Progenitor cell of endocrine pancreas (in vitro differentiated cells): ENCODE measurements around the gene IKZF1. TPM values are rescaled to one million over a fixed set of nuclear protein-coding genes. Genes with fewer than 3 reads are reported as not detected.

Source experiments
- DNase-seq: peaks from one replicate; pipeline ENCODE4 v3.0.0; 2021; ENCODE audit warnings: low spot score; ENCODE audit not compliant: unreplicated experiment
- H3K27ac Mint-ChIP-seq: 2 replicates; pipeline ENCODE4 v1.8.0; 2021; ENCODE audit warnings: mild to moderate bottlenecking, moderate library complexity, mixed read lengths
- H3K27me3 Mint-ChIP-seq: 2 replicates; pipeline ENCODE4 v1.8.0; 2021; ENCODE audit warnings: mixed read lengths
- H3K36me3 Mint-ChIP-seq: 2 replicates; pipeline ENCODE4 v1.8.0; 2022; ENCODE audit warnings: mixed read lengths; ENCODE audit not compliant: insufficient read depth
- H3K4me1 Mint-ChIP-seq: 2 replicates; pipeline ENCODE4 v1.8.0; 2021; ENCODE audit warnings: low read depth, mixed read lengths
- H3K4me3 Mint-ChIP-seq: 2 replicates; pipeline ENCODE4 v1.8.0; 2021; ENCODE audit warnings: low read depth, mild to moderate bottlenecking, moderate library complexity, mixed read lengths
- H3K9me3 Mint-ChIP-seq: 2 replicates; pipeline ENCODE4 v1.8.0; 2021; ENCODE audit warnings: low read depth, mixed read lengths
- total RNA-seq: library from RNA; stranded (reverse); gene quantifications from 2 replicates; pipeline ENCODE4 v1.2.1, GENCODE V29; 2021
- TF ChIP-seq, protein P1 (sequence below): fragments of 200-600 bp; sonication (generic); IDR thresholded peaks from one replicate; pipeline ENCODE4 v1.5.0; 2021; ENCODE audit warnings: antibody characterized with exemption, mild to moderate bottlenecking; ENCODE audit not compliant: unreplicated experiment

IKZF1 gene
- total RNA-seq, 1 donor from 2014 or later = 0.36 TPM

GRCh38 chr7:50357426-50357825 lies 52.9 kb downstream of the IKZF1 start:
- no peak overlapping the region for H3K4me3 Mint-ChIP-seq
- no peak for DNase-seq
- H3K36me3 Mint-ChIP-seq = no peaks in the 10 kb centered on the region

GRCh38 chr7:50358041-50358705 lies 53.7 kb downstream of the IKZF1 start:
- Mint-ChIP-seq H3K9me3 (no peaks in the 10 kb centered on the region), H3K27ac (no peak overlapping the region), H3K27me3 (peaks cover 30% of the 10 kb centered on the region), H3K4me3 (no peak overlapping the region), H3K4me1 (no peaks in the 10 kb centered on the region), H3K36me3 (no peaks in the 10 kb centered on the region)
- no peak for DNase-seq
- TF ChIP-seq, protein P1, sequence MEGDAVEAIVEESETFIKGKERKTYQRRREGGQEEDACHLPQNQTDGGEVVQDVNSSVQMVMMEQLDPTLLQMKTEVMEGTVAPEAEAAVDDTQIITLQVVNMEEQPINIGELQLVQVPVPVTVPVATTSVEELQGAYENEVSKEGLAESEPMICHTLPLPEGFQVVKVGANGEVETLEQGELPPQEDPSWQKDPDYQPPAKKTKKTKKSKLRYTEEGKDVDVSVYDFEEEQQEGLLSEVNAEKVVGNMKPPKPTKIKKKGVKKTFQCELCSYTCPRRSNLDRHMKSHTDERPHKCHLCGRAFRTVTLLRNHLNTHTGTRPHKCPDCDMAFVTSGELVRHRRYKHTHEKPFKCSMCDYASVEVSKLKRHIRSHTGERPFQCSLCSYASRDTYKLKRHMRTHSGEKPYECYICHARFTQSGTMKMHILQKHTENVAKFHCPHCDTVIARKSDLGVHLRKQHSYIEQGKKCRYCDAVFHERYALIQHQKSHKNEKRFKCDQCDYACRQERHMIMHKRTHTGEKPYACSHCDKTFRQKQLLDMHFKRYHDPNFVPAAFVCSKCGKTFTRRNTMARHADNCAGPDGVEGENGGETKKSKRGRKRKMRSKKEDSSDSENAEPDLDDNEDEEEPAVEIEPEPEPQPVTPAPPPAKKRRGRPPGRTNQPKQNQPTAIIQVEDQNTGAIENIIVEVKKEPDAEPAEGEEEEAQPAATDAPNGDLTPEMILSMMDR = no peak

More at GRCh38 chr7:50357426-50357825, 52.9 kb downstream of the IKZF1 start:
- Mint-ChIP-seq H3K4me1 (no peaks in the 10 kb centered on the region), H3K27ac (no peak overlapping the region), H3K27me3 (peaks cover 30% of the 10 kb centered on the region), H3K9me3 (no peaks in the 10 kb centered on the region)
- TF ChIP-seq, protein P1 = no peak

- no peak for DNase-seq
- no peak overlapping the region for H3K27ac Mint-ChIP-seq
- H3K27me3 Mint-ChIP-seq = peaks cover 30% of the 10 kb centered on the region
- no peak overlapping the region for H3K4me3 Mint-ChIP-seq
- H3K4me1 Mint-ChIP-seq = no peaks in the 10 kb centered on the region
- TF ChIP-seq, protein P1 = no peak
- no peaks in the 10 kb centered on the region for H3K9me3 Mint-ChIP-seq
- no peaks in the 10 kb centered on the region for H3K36me3 Mint-ChIP-seq
Observed at GRCh38 chr7:50358779-50359178, 54.3 kb downstream of the IKZF1 start.

GRCh38 chr7:50359258-50359994 lies 54.9 kb downstream of the IKZF1 start:
- Mint-ChIP-seq H3K27ac (no peak overlapping the region), H3K27me3 (peaks cover 30% of the 10 kb centered on the region), H3K9me3 (no peaks in the 10 kb centered on the region), H3K36me3 (no peaks in the 10 kb centered on the region), H3K4me1 (no peaks in the 10 kb centered on the region), H3K4me3 (no peak overlapping the region)
- TF ChIP-seq, protein P1 = no peak
- no peak for DNase-seq

DNA sequence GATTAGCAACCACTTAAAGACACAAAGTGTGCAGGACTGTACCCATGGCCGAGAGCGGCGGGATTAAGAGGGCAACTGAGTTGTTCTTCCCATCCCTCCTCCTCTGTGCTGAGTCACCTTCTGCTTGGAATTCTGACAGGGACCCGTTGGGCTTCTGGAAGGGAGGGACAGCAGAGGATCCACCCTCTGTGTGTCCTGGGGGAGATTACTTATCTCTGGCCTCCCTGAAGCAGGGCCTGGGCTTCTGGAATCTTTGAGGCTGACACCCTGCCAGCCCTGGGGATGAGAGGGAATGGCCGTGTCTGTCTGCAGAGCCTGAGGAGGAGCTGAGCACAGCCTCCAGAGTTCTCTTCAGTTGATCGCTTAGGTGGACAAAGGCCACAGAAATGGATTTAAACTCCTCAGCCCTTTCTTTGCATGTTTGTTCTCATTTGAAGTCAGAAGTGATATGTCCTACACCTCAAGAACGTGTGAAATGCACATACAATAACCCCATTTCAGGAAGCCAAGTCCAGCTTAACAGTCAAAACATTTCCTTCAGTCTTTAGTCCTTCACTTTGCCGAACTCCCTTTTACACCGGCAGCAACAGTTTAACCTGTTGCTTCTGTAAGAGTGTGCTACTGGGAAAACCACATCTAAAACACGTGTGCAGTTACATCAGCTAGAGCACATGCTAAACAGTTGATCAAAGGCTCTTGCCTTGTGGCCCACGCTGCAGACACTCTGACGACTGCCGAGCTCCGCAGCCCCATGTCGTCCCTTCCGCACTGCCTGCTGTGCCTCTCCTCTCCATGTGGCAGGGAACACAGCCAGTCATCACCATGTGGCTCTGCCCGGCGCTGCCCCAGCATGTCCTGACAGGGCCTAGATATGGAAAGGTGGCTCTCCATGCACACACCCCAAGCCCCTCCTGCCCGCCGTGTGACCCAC lies 55.7 kb downstream of the IKZF1 start:
- TF ChIP-seq, protein P1 = no peak
- no peaks in the 10 kb centered on the region for H3K4me1 Mint-ChIP-seq
- DNase-seq = no peak
- H3K9me3 Mint-ChIP-seq = no peaks in the 10 kb centered on the region
- peaks cover 30% of the 10 kb centered on the region for H3K27me3 Mint-ChIP-seq
- no peak overlapping the region for H3K27ac Mint-ChIP-seq
- H3K36me3 Mint-ChIP-seq = no peaks in the 10 kb centered on the region
- H3K4me3 Mint-ChIP-seq = no peak overlapping the region
